Measurements from ENCODE around the gene NFATC3.

Gene NFATC3

DNA sequence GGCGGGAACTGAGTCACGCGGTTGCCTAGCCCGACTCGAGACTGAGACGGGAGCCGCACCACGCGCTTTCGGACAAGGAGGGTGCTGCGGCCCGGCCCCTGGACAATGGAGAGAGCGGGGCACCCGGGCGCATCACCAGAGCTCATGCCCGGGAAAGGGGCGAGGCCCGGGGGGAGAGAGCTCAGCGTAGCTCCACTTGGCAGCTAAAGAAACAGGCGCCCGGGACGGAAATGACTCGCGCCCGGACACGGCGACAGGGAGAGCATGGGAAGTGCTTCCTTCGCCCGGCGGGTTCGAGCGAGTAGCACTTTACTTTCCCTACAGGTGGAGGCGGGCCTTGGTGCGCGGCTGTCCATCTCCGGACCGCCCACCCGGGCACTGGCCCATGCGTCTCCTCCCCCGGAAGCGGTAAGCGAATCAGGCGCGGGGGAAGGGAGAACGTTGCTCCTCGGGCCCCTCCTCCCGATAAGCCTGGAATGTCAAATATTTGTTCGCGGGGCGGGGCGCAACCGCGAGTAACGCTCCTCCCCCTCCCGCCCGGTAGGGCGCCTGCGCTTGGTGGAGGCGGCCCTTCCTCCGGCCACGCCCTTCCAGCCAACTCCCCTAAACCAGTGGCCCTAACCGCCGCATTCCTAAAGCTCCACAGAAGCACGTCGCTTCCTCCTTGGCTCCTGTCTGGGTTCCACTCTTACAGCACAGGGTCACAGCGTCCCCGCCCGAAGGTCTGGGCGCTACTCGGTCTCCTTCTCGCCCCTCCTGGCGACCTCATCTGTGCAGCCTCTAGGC, 152.3 kb downstream of the NFATC3 start:
- peak overlapping the region; percentile 70 for H3K27ac ChIP-seq (replicated peaks)
- no peaks in the 10 kb centered on the region for H3K27me3 ChIP-seq (ENCODE audit: insufficient read depth, poor library complexity, severe bottlenecking)
- TF ChIP-seq, protein P1, sequence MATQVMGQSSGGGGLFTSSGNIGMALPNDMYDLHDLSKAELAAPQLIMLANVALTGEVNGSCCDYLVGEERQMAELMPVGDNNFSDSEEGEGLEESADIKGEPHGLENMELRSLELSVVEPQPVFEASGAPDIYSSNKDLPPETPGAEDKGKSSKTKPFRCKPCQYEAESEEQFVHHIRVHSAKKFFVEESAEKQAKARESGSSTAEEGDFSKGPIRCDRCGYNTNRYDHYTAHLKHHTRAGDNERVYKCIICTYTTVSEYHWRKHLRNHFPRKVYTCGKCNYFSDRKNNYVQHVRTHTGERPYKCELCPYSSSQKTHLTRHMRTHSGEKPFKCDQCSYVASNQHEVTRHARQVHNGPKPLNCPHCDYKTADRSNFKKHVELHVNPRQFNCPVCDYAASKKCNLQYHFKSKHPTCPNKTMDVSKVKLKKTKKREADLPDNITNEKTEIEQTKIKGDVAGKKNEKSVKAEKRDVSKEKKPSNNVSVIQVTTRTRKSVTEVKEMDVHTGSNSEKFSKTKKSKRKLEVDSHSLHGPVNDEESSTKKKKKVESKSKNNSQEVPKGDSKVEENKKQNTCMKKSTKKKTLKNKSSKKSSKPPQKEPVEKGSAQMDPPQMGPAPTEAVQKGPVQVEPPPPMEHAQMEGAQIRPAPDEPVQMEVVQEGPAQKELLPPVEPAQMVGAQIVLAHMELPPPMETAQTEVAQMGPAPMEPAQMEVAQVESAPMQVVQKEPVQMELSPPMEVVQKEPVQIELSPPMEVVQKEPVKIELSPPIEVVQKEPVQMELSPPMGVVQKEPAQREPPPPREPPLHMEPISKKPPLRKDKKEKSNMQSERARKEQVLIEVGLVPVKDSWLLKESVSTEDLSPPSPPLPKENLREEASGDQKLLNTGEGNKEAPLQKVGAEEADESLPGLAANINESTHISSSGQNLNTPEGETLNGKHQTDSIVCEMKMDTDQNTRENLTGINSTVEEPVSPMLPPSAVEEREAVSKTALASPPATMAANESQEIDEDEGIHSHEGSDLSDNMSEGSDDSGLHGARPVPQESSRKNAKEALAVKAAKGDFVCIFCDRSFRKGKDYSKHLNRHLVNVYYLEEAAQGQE (IDR thresholded peaks at IDR 0.05; ENCODE audit: insufficient replicate concordance, low read depth), result peak; percentile 65
- TF ChIP-seq CTCF (IDR thresholded peaks at IDR 0.05; ENCODE audit: insufficient read depth, low read length) (no peak), POLR2AphosphoS5 (IDR thresholded peaks at IDR 0.05; ENCODE audit: low read depth) (peak; percentile 86), SPI1 (IDR thresholded peaks at IDR 0.05; ENCODE audit: borderline replicate concordance, low read depth) (no peak), GABPA (IDR thresholded peaks at IDR 0.05; ENCODE audit: low read depth) (peak; percentile 4; the same call in 1 of the 2 replicates)
- peak; percentile 94 to 95 for DNase-seq (ENCODE audit: low read depth in 1 of 2, low spot score in 1 of 2)
- peak overlapping the region; percentile 45 for H3K4me3 ChIP-seq (replicated peaks; ENCODE audit: insufficient read depth, low read length)

GRCh38 chr16:68238029-68238345, 152.8 kb downstream of the NFATC3 start:
- Histone ChIP-seq H3K27me3 (ENCODE audit: insufficient read depth, poor library complexity, severe bottlenecking) (no peaks in the 10 kb centered on the region), H3K4me3 (replicated peaks; ENCODE audit: insufficient read depth, low read length) (peak overlapping the region; percentile 45), H3K27ac (replicated peaks) (peak overlapping the region; percentile 70)
- DNase-seq (ENCODE audit: low read depth in 1 of 2, low spot score in 1 of 2), result no peak
- TF ChIP-seq CTCF (IDR thresholded peaks at IDR 0.05; ENCODE audit: insufficient read depth, low read length), result no peak
- no peak for TF ChIP-seq SPI1 (IDR thresholded peaks at IDR 0.05; ENCODE audit: borderline replicate concordance, low read depth)
- TF ChIP-seq POLR2AphosphoS5 (IDR thresholded peaks at IDR 0.05; ENCODE audit: low read depth), result no peak; the same call in 1 of the 2 replicates
- TF ChIP-seq, protein P1 (IDR thresholded peaks at IDR 0.05; ENCODE audit: insufficient replicate concordance, low read depth), result no peak
- no peak for TF ChIP-seq GABPA (IDR thresholded peaks at IDR 0.05; ENCODE audit: low read depth)

- no peak for DNase-seq (ENCODE audit: low read depth in 1 of 2, low spot score in 1 of 2)
- Histone ChIP-seq H3K4me3 (replicated peaks; ENCODE audit: insufficient read depth, low read length) (no peak overlapping the region), H3K27ac (replicated peaks) (no peak overlapping the region), H3K27me3 (ENCODE audit: insufficient read depth, poor library complexity, severe bottlenecking) (no peaks in the 10 kb centered on the region)
- TF ChIP-seq, protein P1 (IDR thresholded peaks at IDR 0.05; ENCODE audit: insufficient replicate concordance, low read depth), result no peak
- TF ChIP-seq CTCF (IDR thresholded peaks at IDR 0.05; ENCODE audit: insufficient read depth, low read length) (no peak), SPI1 (IDR thresholded peaks at IDR 0.05; ENCODE audit: borderline replicate concordance, low read depth) (no peak), POLR2AphosphoS5 (IDR thresholded peaks at IDR 0.05; ENCODE audit: low read depth) (no peak), GABPA (IDR thresholded peaks at IDR 0.05; ENCODE audit: low read depth) (no peak)
These were observed 156.9 kb downstream of the NFATC3 start for GRCh38 chr16:68242085-68242484.

Measured in HL-60 (cell line).